HEK293 (cell line): ENCODE results near the gene SFXN3.

ENCODE experiments used
- GLIS2 ChIP-seq: fragments of 450-650 bp; formaldehyde crosslinking; IDR thresholded peaks from 2 replicates; pipeline ENCODE4 v1.5.1; 2016; ENCODE audit warnings: missing biosample characterization, missing genetic modification characterization
- HOXA7 ChIP-seq: sonication (generic); formaldehyde crosslinking; IDR thresholded peaks from 2 replicates; pipeline ENCODE4 v1.8.1; 2022; ENCODE audit warnings: missing genetic modification reagents, borderline replicate concordance
- KLF8 ChIP-seq: fragments of 450-650 bp; formaldehyde crosslinking; IDR thresholded peaks from 2 replicates; pipeline ENCODE4 v1.5.1; 2016; ENCODE audit warnings: missing biosample characterization, missing genetic modification characterization
- PRDM2 ChIP-seq: fragments of 450-650 bp; formaldehyde crosslinking; IDR thresholded peaks from 2 replicates; pipeline ENCODE4 v1.5.1; 2016; ENCODE audit warnings: missing biosample characterization, missing genetic modification characterization, borderline replicate concordance
- SCRT2 ChIP-seq: fragments of 450-650 bp; formaldehyde crosslinking; IDR thresholded peaks from 2 replicates; pipeline ENCODE4 v1.5.1; 2016; ENCODE audit warnings: missing biosample characterization, missing genetic modification characterization
- ZBTB10 ChIP-seq: fragments of 450-650 bp; formaldehyde crosslinking; IDR thresholded peaks from 2 replicates; pipeline ENCODE4 v1.5.1; 2016; ENCODE audit warnings: missing biosample characterization, missing genetic modification characterization
- ZBTB7A ChIP-seq: fragments of 450-650 bp; formaldehyde crosslinking; IDR thresholded peaks from 2 replicates; pipeline ENCODE4 v1.5.1; 2016; ENCODE audit warnings: low read depth, missing biosample characterization, missing genetic modification characterization
- ZEB2 ChIP-seq: fragments of 450-650 bp; formaldehyde crosslinking; IDR thresholded peaks from 2 replicates; pipeline ENCODE4 v1.5.1; 2016; ENCODE audit warnings: missing biosample characterization, missing genetic modification characterization
- ZFP41 ChIP-seq: fragments of 450-650 bp; formaldehyde crosslinking; IDR thresholded peaks from 2 replicates; pipeline ENCODE4 v1.5.1; 2016; ENCODE audit warnings: missing biosample characterization, missing genetic modification characterization, borderline replicate concordance
- ZNF121 ChIP-seq: fragments of 450-650 bp; formaldehyde crosslinking; IDR thresholded peaks from 2 replicates; pipeline ENCODE4 v1.5.1; 2016; ENCODE audit warnings: missing biosample characterization, missing genetic modification characterization
- ZNF133 ChIP-seq: fragments of 450-650 bp; formaldehyde crosslinking; IDR thresholded peaks from 2 replicates; pipeline ENCODE4 v1.5.1; 2016; ENCODE audit warnings: missing biosample characterization, missing genetic modification characterization
- ZNF148 ChIP-seq: fragments of 450-650 bp; formaldehyde crosslinking; IDR thresholded peaks from 2 replicates; pipeline ENCODE4 v1.5.0; 2017; ENCODE audit warnings: missing biosample characterization, missing genetic modification characterization, borderline replicate concordance
- ZNF157 ChIP-seq: fragments of 450-650 bp; formaldehyde crosslinking; IDR thresholded peaks from 2 replicates; pipeline ENCODE4 v1.5.1; 2016; ENCODE audit warnings: missing biosample characterization, missing genetic modification characterization
- ZNF23 ChIP-seq: fragments of 450-650 bp; formaldehyde crosslinking; IDR thresholded peaks from 2 replicates; pipeline ENCODE4 v1.5.1; 2016; ENCODE audit warnings: missing biosample characterization, missing genetic modification characterization, borderline replicate concordance
- ZNF311 ChIP-seq: fragments of 450-650 bp; formaldehyde crosslinking; IDR thresholded peaks from 2 replicates; pipeline ENCODE4 v1.5.1; 2017; ENCODE audit warnings: missing biosample characterization, missing genetic modification characterization, borderline replicate concordance
- ZNF37A ChIP-seq: fragments of 450-650 bp; IDR thresholded peaks from 2 replicates; pipeline ENCODE4 v1.5.1; 2018; ENCODE audit warnings: missing biosample characterization, missing genetic modification characterization
- ZNF433 ChIP-seq: fragments of 450-650 bp; formaldehyde crosslinking; IDR thresholded peaks from 2 replicates; pipeline ENCODE4 v1.5.1; 2016; ENCODE audit warnings: missing biosample characterization, missing genetic modification characterization, low read depth
- ZNF529 ChIP-seq: fragments of 450-650 bp; formaldehyde crosslinking; IDR thresholded peaks from 2 replicates; pipeline ENCODE4 v1.5.1; 2017; ENCODE audit warnings: missing genetic modification characterization, missing biosample characterization; ENCODE audit not compliant: insufficient replicate concordance
- ZNF558 ChIP-seq: fragments of 450-650 bp; formaldehyde crosslinking; IDR thresholded peaks from 2 replicates; pipeline ENCODE4 v1.5.1; 2016; ENCODE audit warnings: missing biosample characterization, missing genetic modification characterization
- ZNF624 ChIP-seq: fragments of 450-650 bp; formaldehyde crosslinking; IDR thresholded peaks from 2 replicates; pipeline ENCODE4 v1.5.1; 2017; ENCODE audit warnings: missing biosample characterization, missing genetic modification characterization
- ZNF768 ChIP-seq: fragments of 450-650 bp; formaldehyde crosslinking; IDR thresholded peaks from 2 replicates; pipeline ENCODE4 v1.5.1; 2018; ENCODE audit warnings: missing biosample characterization, mild to moderate bottlenecking, missing genetic modification characterization
- ZNF785 ChIP-seq: fragments of 450-650 bp; formaldehyde crosslinking; IDR thresholded peaks from 2 replicates; pipeline ENCODE4 v1.5.1; 2016; ENCODE audit warnings: missing biosample characterization, missing genetic modification characterization
- ZNF791 ChIP-seq: fragments of 450-650 bp; formaldehyde crosslinking; IDR thresholded peaks from 2 replicates; pipeline ENCODE4 v1.5.1; 2016; ENCODE audit warnings: missing biosample characterization, missing genetic modification characterization
- ZSCAN4 ChIP-seq: fragments of 450-650 bp; formaldehyde crosslinking; IDR thresholded peaks from 2 replicates; pipeline ENCODE4 v1.5.1; 2017; ENCODE audit warnings: missing biosample characterization, missing genetic modification characterization
- TF ChIP-seq, protein P1 (sequence below): fragments of 450-650 bp; formaldehyde crosslinking; IDR thresholded peaks from 2 replicates; pipeline ENCODE4 v1.5.1; 2017; ENCODE audit warnings: missing biosample characterization, missing genetic modification characterization

Gene SFXN3

DNA sequence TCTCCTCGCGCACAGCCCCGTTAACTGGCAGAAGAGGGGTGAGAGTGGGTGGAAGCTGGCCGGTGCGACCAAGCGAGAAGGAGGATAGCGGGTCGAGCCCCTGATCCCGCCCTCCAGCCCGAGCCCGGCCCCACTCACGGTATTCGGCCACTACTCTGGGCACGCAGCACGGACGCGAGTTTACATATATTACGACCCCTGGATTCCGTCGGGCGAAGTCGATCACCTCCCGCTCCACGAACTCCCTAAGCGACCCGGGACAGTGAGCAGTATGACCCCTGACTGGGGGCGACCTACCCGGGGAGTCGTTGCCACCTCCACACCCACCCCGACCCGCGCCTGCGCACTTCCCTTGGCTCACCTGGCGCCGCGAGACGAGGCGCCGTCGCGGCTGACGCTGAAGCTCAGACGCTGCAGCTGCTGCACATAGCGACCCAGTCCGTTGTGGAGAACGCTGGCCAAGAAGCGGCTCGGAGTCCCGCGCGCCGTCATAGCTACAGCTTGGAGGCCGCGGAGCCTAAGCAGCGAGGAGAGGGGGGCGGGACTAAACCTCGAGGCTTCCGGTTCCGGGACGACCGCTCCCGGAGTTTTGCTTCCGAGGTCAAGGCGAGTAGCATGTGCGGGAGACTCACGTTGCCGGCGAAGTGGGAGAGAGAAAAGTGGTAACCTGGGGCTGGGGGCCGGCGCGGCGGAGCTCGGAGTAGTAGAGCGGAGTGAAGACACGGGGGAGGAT lies 43.9 kb upstream of the SFXN3 start, which contains the start of the genes MRPL43 and TWNK (continued):
- no peak for TF ChIP-seq ZNF133 (tag by site-specific recombination)
- no peak for TF ChIP-seq ZNF148 (tag by site-specific recombination)
- TF ChIP-seq ZNF157 (tag by site-specific recombination) = no peak
- TF ChIP-seq ZNF121 (tag by site-specific recombination) = no peak
- peak; percentile 73 for TF ChIP-seq ZEB2 (tag by site-specific recombination)
- TF ChIP-seq GLIS2 (tag by site-specific recombination) = peak; percentile 92
- TF ChIP-seq, protein P1, sequence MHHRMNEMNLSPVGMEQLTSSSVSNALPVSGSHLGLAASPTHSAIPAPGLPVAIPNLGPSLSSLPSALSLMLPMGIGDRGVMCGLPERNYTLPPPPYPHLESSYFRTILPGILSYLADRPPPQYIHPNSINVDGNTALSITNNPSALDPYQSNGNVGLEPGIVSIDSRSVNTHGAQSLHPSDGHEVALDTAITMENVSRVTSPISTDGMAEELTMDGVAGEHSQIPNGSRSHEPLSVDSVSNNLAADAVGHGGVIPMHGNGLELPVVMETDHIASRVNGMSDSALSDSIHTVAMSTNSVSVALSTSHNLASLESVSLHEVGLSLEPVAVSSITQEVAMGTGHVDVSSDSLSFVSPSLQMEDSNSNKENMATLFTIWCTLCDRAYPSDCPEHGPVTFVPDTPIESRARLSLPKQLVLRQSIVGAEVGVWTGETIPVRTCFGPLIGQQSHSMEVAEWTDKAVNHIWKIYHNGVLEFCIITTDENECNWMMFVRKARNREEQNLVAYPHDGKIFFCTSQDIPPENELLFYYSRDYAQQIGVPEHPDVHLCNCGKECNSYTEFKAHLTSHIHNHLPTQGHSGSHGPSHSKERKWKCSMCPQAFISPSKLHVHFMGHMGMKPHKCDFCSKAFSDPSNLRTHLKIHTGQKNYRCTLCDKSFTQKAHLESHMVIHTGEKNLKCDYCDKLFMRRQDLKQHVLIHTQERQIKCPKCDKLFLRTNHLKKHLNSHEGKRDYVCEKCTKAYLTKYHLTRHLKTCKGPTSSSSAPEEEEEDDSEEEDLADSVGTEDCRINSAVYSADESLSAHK (tag by site-specific recombination) = no peak
- TF ChIP-seq ZSCAN4 = no peak
- no peak for TF ChIP-seq HOXA7 (CRISPR knock-in tag)
- no peak for TF ChIP-seq PRDM2 (tag by site-specific recombination)
- TF ChIP-seq SCRT2 (tag by site-specific recombination) = no peak
- TF ChIP-seq ZBTB10 (tag by site-specific recombination) = peak; percentile 57
- TF ChIP-seq ZNF311 (tag by site-specific recombination) = no peak
- TF ChIP-seq ZNF433 = no peak
- TF ChIP-seq ZBTB7A = peak; percentile 11; the same call in 1 of the 2 replicates
- TF ChIP-seq ZNF768 (tag by site-specific recombination) = no peak
- peak; percentile 76; the same call in 1 of the 2 replicates for TF ChIP-seq KLF8 (tag by site-specific recombination)
- TF ChIP-seq ZNF23 = no peak
- no peak for TF ChIP-seq ZNF791 (tag by site-specific recombination)
- no peak for TF ChIP-seq ZNF529 (tag by site-specific recombination)
- TF ChIP-seq ZNF37A (tag by site-specific recombination) = no peak
- TF ChIP-seq ZNF558 = no peak
- TF ChIP-seq ZNF624 (tag by site-specific recombination) = no peak
- TF ChIP-seq ZFP41 = no peak
- TF ChIP-seq ZNF785 (tag by site-specific recombination) = no peak
